ENCODE results near the gene SGMS1.

DNA sequence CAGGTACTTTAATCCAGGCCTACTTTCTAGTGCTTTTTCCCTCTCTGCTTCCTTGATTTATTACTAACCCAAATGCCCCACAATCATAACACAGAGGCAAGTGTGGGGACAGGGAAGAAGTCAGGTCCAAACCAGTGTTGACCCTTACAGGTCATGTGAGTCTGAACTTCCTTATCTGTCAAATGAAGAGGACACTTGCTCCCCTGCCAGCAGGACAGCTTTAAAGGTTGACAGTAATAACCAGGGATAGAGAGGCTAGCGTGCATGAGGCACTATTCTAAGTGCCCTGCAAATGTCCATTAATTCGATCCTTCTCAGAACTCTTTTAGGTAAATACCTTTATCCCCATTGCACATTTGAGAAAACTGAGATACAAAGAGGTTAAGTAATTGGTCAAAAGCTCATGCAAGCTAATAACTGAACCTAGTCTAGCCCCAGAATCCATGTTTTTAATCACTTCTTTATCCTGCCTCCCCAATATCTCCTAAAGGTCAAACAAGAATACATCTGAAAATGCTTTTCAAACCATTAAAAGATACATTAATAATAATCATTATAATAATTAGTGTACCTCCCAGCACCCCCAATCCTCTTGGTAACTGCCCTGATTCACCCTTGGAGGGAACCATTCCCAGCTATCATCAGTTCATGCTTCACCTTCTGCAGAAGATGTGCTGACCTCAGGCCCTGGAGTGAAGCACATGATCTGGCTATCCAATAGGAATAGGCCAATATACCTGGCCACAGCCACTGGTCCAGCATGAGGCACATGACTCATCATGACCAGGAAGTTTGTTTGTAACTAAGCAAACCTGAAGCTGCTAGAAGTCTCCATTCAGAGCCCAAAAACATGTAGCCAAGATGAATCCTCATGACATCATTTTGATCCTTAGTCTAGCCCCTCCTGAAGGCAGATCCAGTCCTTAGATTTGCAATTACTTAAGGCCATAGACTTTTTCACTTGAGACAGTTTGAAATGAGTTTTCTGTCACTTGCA lies 40.7 kb downstream of the SGMS1 start:
- TF ChIP-seq CTCF (conservative IDR thresholded peaks at IDR 0.05 in 1 of 2, IDR thresholded peaks at IDR 0.05 in 1 of 2; ENCODE audit: extremely low read depth in 1 of 2, insufficient read depth in 1 of 2, low read depth in 1 of 2, low read length in 2 of 2): no peak
- no peak for TF ChIP-seq EZH2 (IDR thresholded peaks at IDR 0.05; ENCODE audit: borderline replicate concordance, low read length)

All from mammary epithelial cell (primary cell).